GM20431 (cell line): ENCODE data around the gene POLR1G.

ENCODE experiments used
- in situ Hi-C: fragments of 300-500 bp; cut with MseI, MboI; formaldehyde crosslinking; loops from one replicate; pipeline ENCODE4 v1.15.0; 2020; ENCODE audit warnings: low sequenced_read_pairs; ENCODE audit not compliant: unreplicated experiment

POLR1G gene

GRCh38 chr19:45406226-45407090, at the start of gene POLR1G:
POLR1G (plus strand) TSS chr19:45406644; CDS start chr19:45406697, 53 bp downstream.
- in situ Hi-C loops = no loop called here

- in situ Hi-C loops = no loop called here
Observed at GRCh38 chr19:45356760-45357444, 49.5 kb upstream of the POLR1G start.

GRCh38 chr19:45357445-45357783, 49.0 kb upstream of the POLR1G start:
- in situ Hi-C loops = no loop called here

GRCh38 chr19:45358213-45358792, 48.1 kb upstream of the POLR1G start:
- in situ Hi-C loops = no loop called here

- in situ Hi-C loops = no loop called here
Observed at GRCh38 chr19:45361608-45362007, 44.8 kb upstream of the POLR1G start.

GRCh38 chr19:45362291-45362690, 44.2 kb upstream of the POLR1G start:
- in situ Hi-C loops = no loop called here

- in situ Hi-C loops = no loop called here
Observed at GRCh38 chr19:45363861-45364459, 42.5 kb upstream of the POLR1G start.

- in situ Hi-C loops = no loop called here
Observed at GRCh38 chr19:45364696-45365095, 41.7 kb upstream of the POLR1G start.

- in situ Hi-C loops = no loop called here
Observed at GRCh38 chr19:45368127-45368526, 38.3 kb upstream of the POLR1G start.

GRCh38 chr19:45368737-45369340, 37.6 kb upstream of the POLR1G start:
- in situ Hi-C loops = no loop called here

- in situ Hi-C loops = no loop called here
Observed at GRCh38 chr19:45370410-45371204, 35.8 kb upstream of the POLR1G start, which contains the start of gene ERCC2. ERCC2 (minus strand) TSS chr19:45370573; CDS start chr19:45370540, 33 bp downstream.

- in situ Hi-C loops = no loop called here
Observed at GRCh38 chr19:45376045-45376724, 30.3 kb upstream of the POLR1G start.

GRCh38 chr19:45380107-45380506, 26.3 kb upstream of the POLR1G start:
- in situ Hi-C loops = no loop called here

GRCh38 chr19:45382426-45382825, 24.0 kb upstream of the POLR1G start:
- in situ Hi-C loops = no loop called here

GRCh38 chr19:45385392-45386221, 20.8 kb upstream of the POLR1G start:
- in situ Hi-C loops = no loop called here

- in situ Hi-C loops = no loop called here
Observed at GRCh38 chr19:45391346-45391745, 15.1 kb upstream of the POLR1G start.

- in situ Hi-C loops = no loop called here
Observed at GRCh38 chr19:45391871-45392665, 14.4 kb upstream of the POLR1G start.
